ENCODE data around the gene ONECUT2.

GRCh38 chr18:57397440-57398132, 37.6 kb upstream of the ONECUT2 start:
- TF ChIP-seq POLR2A (IDR thresholded peaks at IDR 0.05; ENCODE audit: low read length) (no peak), GATA1 (IDR thresholded peaks at IDR 0.05; ENCODE audit: low read depth, low read length) (no peak)

All from erythroblast (primary cell).